ENCODE data around the gene C3orf18. TPM values are rescaled to one million over a fixed set of nuclear protein-coding genes. Genes with fewer than 3 reads are reported as not detected.
A peak's percentile ranks its signal among the peaks of the same experiment; 100 is the strongest.

Gene C3orf18
- total RNA-seq, result 10 to 100 TPM; 12.6 to 27.4 (median 15.4) TPM

- intact Hi-C loops (cut with DNase I; ENCODE audit: low total_unique reads) (loop anchor here (5.0 to 10.0 kb wide), 2 partner anchors 107 to 210 kb away; partner anchors contain the start of genes DOCK3 and TMEM115), in situ Hi-C loops (cut with MboI; ENCODE audit: low sequenced_read_pairs in 4 of 4) (no loop called here)
- Histone ChIP-seq H3K4me1 (peaks cover 35 to 45% of the 10 kb centered on the region in 2 donors), H3K9me3 (no peaks in the 10 kb centered on the region), H3K27ac (peak within 1 kb of the TSS; percentile 88 to 97 (median 92)), H3K27me3 (no peaks in the 10 kb centered on the region), H3K36me3 (no peaks in the 10 kb centered on the region), H3K4me3 (peak within 1 kb of the TSS; percentile 81 to 92 (median 86))
- peak; percentile 58 to 70 for TF ChIP-seq POLR2A (IDR thresholded peaks at IDR 0.05)
- TF ChIP-seq CTCF (IDR thresholded peaks at IDR 0.05 in 4 of 5, conservative IDR thresholded peaks at IDR 0.05 in 1 of 5), result peak in 1 of 5 experiments; percentile 9
- DNase-seq (peak; percentile 89 to 92), ATAC-seq (peak; percentile 65 to 70)
Measured at GRCh38 chr3:50567386-50568167, at the start of gene C3orf18. Gene C3orf18 (minus strand): TSS chr3:50567747. CDS start chr3:50565699, 2,048 bp downstream.

- H3K27ac ChIP-seq, result peak overlapping the region; percentile 96 to 98 (median 98)
- in situ Hi-C loops (cut with MboI; ENCODE audit: low sequenced_read_pairs in 4 of 4), result loop anchor here in 2 of 4 donors (10.0 to 25.0 kb wide), 3 partner anchors 758 to 888 kb away; partner anchors contain the start of genes DCAF1 (in 1 of the 2), MANF (in 1 of the 2) and RBM15B (in 1 of the 2)
- H3K36me3 ChIP-seq, result no peaks in the 10 kb centered on the region
- DNase-seq (peak; percentile 91 to 92), ATAC-seq (peak; percentile 40 to 50)
- intact Hi-C loops (cut with DNase I; ENCODE audit: low total_unique reads), result loop anchor here (1.0 to 5.0 kb wide), 5 partner anchors 9 to 768 kb away; partner anchors contain the start of genes HEMK1 and MANF
- peak overlapping the region; percentile 66 to 86 (median 80) for H3K4me3 ChIP-seq
- H3K27me3 ChIP-seq, result no peaks in the 10 kb centered on the region
- no peaks in the 10 kb centered on the region for H3K9me3 ChIP-seq
- TF ChIP-seq CTCF (IDR thresholded peaks at IDR 0.05 in 4 of 5, conservative IDR thresholded peaks at IDR 0.05 in 1 of 5), result no peak
- peak in 1 of 2 donors; percentile 67 for TF ChIP-seq POLR2A (IDR thresholded peaks at IDR 0.05)
- H3K4me1 ChIP-seq, result peaks cover 48 to 51% of the 10 kb centered on the region in 2 donors
Measured at GRCh38 chr3:50616770-50617095, 49.2 kb upstream of the C3orf18 start.

GRCh38 chr3:50616003-50616769 lies 48.6 kb upstream of the C3orf18 start:
- Histone ChIP-seq H3K36me3 (no peaks in the 10 kb centered on the region), H3K27ac (peak overlapping the region; percentile 96 to 98 (median 98)), H3K4me1 (peaks cover 47 to 49% of the 10 kb centered on the region in 2 donors), H3K27me3 (no peaks in the 10 kb centered on the region), H3K9me3 (no peaks in the 10 kb centered on the region), H3K4me3 (peak overlapping the region; percentile 66 to 86 (median 80))
- no peak for TF ChIP-seq POLR2A (IDR thresholded peaks at IDR 0.05)
- peak; percentile 99 to 100 (median 100) for TF ChIP-seq CTCF (IDR thresholded peaks at IDR 0.05 in 4 of 5, conservative IDR thresholded peaks at IDR 0.05 in 1 of 5)
- DNase-seq (peak; percentile 71 to 87), ATAC-seq (peak; percentile 28 to 33)
- intact Hi-C loops (cut with DNase I; ENCODE audit: low total_unique reads), result loop anchor here (1.0 to 5.0 kb wide), 4 partner anchors 36 to 769 kb away; partner anchors contain the start of genes HEMK1 and MANF
- in situ Hi-C loops (cut with MboI; ENCODE audit: low sequenced_read_pairs in 4 of 4), result loop anchor here in 2 of 4 donors (10.0 to 25.0 kb wide), 3 partner anchors 759 to 889 kb away; partner anchors contain the start of genes DCAF1 (in 1 of the 2), MANF (in 1 of the 2) and RBM15B (in 1 of the 2)

- no peak for DNase-seq
- no peak for TF ChIP-seq CTCF (IDR thresholded peaks at IDR 0.05 in 4 of 5, conservative IDR thresholded peaks at IDR 0.05 in 1 of 5)
- no peak for TF ChIP-seq POLR2A (IDR thresholded peaks at IDR 0.05)
- no peak overlapping the region for H3K27ac ChIP-seq
- no peak for ATAC-seq
- no peaks in the 10 kb centered on the region for H3K27me3 ChIP-seq
- in situ Hi-C loops (cut with MboI; ENCODE audit: low sequenced_read_pairs in 4 of 4) (loop anchor here in 2 of 4 donors (10.0 to 25.0 kb wide), 3 partner anchors 760 to 890 kb away; partner anchors contain the start of genes DCAF1 (in 1 of the 2), MANF (in 1 of the 2) and RBM15B (in 1 of the 2)), intact Hi-C loops (cut with DNase I; ENCODE audit: low total_unique reads) (loop anchor here (5.0 kb wide), 1 partner anchor 757 kb away; no protein-coding TSS in a partner anchor)
- H3K9me3 ChIP-seq, result no peaks in the 10 kb centered on the region
- peaks cover 44 to 47% of the 10 kb centered on the region in 2 donors for H3K4me1 ChIP-seq
- H3K36me3 ChIP-seq, result no peaks in the 10 kb centered on the region
- H3K4me3 ChIP-seq, result no peak overlapping the region
Measured at GRCh38 chr3:50615190-50615589, 47.6 kb upstream of the C3orf18 start.
